HG03442 (cell line): ENCODE data around the gene MAP1LC3C.
"Not testable (repeated sequence)": the region's sequence is repeated elsewhere in the genome, so short reads cannot be mapped to it uniquely, and the experiment has no call there.

Experiments
- ATAC-seq: cut with Tn5 transposase; IDR thresholded peaks from one replicate; pipeline ENCODE4 v1.9.1; 2021; ENCODE audit warnings: mild to moderate bottlenecking, moderate library complexity; ENCODE audit not compliant: unreplicated experiment

Gene MAP1LC3C

DNA sequence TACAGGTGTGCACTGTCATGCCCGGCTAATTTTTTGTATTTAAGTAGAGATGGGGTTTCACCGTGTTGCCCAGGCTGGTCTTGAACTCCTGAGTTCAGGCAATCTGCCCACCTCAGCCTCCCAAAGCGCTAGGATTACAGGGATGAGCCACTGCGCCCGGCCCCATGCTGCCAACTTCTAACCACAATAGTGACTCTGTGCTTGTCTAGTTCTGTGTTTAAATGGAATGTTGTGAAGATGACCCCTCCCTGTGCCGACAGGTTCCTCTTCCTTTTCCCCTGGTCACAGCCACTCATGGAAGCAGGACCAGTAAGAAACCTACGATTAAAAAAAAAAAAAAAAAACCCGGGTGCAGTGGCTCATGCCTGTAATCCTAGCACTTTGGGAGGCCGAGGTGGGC, 4.7 kb downstream of the MAP1LC3C start:
- ATAC-seq: no peak

DNA sequence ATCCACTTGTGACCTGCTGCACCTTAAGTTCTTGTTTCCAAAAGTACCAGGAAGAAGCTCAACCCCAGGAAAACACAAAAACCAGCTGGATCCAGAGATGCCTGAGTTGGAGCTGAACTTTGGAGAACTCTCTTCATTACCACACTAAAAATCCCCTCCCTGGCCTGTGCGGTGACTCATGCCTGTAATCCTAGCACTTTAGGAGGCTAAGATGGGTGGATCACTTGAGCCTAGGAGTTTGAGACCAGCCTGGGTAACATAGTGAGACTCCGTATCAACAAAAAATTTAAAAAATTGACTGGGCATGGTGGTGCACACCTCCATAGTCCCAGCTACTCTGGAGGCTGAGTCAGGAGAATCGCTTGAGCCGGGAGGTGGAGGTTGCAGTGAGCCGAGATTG, 6.2 kb downstream of the MAP1LC3C start:
- no peak for ATAC-seq

GRCh38 chr1:241990040-241990439, 8.9 kb downstream of the MAP1LC3C start:
- ATAC-seq: no peak

DNA sequence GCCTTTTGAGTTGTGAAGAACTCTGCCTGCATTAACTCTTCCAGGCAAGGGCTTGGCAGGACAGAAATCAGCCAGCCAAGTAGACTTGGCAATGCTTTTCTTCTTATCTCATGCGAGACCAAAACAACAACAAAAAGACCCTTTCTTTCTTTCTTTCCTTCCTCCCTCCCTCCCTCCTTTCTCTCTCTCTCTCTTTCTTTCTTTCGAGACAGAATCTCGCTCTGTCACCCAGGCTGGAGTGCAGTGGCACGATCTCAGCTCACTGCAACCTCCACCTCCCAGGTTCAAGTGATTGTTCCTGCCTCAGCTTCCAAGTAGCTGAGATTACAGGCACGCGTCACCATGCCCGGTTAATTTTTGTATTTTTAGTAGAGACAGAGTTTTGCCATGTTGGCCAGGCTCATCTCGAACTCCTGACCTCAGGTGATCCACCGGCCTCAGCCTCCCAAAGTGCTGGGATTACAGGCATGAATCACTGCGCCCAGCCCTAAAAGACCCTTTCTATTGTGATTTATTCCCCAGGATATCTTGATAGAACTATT, 10.4 kb downstream of the MAP1LC3C start:
- ATAC-seq: not testable (repeated sequence)

- ATAC-seq: no peak
Observed at GRCh38 chr1:241985787-241986186, 13.1 kb downstream of the MAP1LC3C start.

GRCh38 chr1:241979926-241980325, 19.0 kb downstream of the MAP1LC3C start:
- ATAC-seq: no peak

GRCh38 chr1:241979071-241979470, 19.8 kb downstream of the MAP1LC3C start:
- ATAC-seq: no peak

GRCh38 chr1:241976229-241976628, 22.7 kb downstream of the MAP1LC3C start:
- ATAC-seq: no peak

GRCh38 chr1:241972703-241973369, 26.1 kb downstream of the MAP1LC3C start:
- ATAC-seq: no peak

DNA sequence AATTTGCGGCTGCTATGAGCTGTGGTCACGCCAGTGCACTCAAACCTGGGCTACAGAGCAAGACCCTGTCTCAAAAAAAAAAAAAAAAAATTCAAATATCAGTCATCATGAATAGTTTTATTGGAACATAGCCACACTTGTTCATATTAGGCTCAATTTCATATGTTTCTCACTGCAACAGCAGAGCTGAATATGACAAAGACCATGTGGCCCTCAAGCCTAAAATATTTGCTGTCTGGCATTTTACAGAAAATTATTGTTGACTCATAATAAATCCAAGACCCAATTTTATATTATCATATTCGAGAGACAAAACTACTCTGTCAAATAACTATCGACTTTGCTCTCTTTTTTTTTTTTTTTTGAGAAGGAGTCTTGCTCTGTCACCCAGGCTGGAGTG, 30.3 kb downstream of the MAP1LC3C start:
- no peak for ATAC-seq

DNA sequence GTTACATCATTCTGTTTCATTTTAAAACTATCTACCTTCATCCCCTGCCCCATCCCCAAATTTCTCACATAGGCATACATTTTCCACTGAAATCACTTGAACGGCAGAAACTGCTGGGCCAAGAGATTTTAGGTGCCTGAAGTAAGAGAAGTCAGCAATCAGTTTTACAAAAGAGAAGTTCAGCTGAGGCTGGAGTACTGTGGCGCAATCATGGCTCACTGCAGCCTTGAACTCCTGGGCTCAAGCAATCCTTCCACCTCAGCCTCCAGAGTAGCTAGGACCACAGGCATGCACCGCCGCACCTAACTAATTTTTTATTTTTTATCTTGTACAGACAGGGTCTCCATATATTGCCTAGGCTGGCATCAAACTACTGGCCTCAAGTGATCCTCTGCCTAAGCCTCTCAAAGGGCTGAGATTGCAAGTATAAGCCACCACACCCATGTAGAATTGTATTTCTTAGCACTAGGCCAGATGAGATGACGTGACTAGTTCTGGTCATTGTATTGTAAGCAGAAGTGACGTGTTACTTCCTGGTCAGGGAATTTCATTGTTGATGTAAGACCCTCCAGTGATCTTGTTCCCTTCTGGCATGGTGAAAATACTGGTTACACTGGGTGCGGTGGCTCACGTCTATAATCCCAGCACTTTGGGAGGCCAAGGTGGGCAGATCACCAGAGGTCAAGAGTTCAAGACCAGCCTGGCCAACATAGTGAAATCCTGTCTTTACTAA, 34.2 kb downstream of the MAP1LC3C start:
- no peak for ATAC-seq

DNA sequence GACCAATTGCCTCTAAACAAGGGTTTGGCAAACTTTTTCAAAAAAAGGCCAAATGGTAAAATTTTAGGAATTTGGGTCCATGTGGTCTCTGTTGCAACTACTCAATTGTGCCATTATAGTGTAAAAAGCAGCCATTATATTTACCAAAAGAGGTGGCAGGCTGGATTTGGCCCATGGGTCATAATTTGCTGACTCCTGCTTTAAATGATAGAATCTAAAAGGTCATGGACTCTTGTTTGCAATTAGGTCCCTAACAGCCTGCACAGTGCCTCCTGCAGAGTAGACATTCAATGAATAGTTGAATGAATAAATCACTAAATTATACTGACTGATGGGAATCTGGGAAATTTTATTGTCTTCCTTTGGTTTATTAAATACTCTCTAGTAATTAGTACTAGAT, 35.2 kb downstream of the MAP1LC3C start:
- no peak for ATAC-seq

- ATAC-seq: no peak
Observed at GRCh38 chr1:241962153-241962552, 36.7 kb downstream of the MAP1LC3C start.

DNA sequence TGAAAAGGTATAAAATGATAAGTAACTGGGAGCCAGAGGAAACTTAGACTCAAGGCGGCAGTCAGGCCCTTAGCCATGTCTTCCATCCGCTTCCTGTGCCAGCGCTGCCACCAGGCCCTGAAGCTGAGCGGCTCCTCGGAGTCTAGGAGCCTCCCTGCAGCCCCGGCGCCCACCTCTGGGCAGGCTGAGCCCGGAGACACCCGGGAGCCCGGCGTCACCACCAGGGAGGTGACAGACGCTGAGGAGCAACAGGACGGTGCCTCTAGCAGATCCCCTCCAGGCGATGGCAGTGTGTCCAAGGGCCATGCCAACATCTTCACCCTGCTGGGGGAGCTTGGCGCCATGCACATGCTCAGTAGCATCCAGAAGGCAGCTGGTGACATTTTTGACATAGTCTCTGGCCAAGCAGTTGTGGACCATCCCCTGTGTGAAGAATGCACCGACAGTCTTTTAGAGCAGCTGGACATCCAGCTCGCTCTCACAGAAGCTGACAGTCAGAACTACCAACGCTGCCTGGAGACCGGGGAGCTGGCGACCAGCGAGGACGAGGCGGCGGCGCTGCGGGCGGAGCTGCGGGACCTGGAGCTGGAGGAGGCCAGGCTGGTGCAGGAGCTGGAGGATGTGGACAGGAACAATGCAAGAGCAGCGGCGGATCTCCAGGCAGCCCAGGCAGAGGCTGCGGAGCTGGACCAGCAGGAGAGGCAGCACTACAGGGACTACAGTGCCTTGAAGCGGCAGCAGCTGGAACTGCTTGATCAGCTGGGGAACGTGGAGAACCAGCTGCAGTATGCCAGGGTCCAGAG, 41.0 kb downstream of the MAP1LC3C start, which contains the start of gene BECN2:
Gene BECN2 (plus strand): TSS at position 76 of the 803 bp plus-strand sequence. CDS start 0 bp downstream, at position 76.
- no peak for ATAC-seq

DNA sequence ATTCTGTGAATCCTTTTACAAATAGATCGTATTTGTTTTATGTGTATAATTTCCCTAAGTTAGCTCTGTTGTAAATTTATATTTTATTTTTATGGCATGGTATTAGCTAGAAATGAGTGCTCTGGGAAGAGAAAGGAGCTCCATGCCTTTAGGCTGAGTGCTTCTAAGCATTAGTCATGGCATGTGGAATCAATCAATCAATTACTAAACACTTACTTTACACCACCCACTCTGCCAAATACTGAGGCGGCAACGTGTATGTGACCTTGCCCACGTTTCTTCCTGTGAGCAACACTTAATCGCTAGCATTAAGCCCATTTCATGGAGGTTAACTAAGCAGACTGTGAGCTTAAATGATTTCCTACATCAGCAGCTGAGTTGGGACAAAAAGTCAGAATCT, 48.5 kb downstream of the MAP1LC3C start:
- no peak for ATAC-seq

DNA sequence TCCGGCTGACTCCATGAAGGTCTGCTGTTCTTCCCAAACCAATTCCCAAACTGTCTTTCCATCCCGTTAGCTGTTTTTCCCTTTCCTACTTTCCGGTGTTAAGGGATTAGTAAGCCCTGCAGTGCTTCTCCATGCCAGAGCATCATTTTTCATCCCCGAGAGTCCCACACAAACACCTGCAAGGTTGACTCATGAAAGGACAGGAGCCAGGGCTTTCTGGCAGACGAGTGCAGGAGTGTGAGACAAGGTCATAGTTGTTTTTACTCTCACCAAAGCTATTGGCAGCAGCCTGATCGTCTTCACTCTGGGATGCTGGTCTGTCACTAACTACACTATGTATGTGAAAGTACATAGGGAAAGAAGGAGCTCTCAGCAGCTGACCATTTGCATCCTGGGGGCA, 51.5 kb downstream of the MAP1LC3C start:
- ATAC-seq: no peak
